AG04449 (cell line): ENCODE measurements around the gene LBH.

Experiments
- CTCF ChIA-PET: fragments of 350-600 bp; formaldehyde crosslinking; extraction: SDS; loops from one replicate; lab custom pipeline; 2021; ENCODE audit warnings: antibody characterized with exemption; lab: Yijun Ruan, JAX
- POLR2A ChIA-PET: fragments of 400-600, 350-600 bp; formaldehyde crosslinking; extraction: SDS; loops from one replicate; lab custom pipeline; 2020; ENCODE audit warnings: antibody characterized with exemption, inconsistent platforms; lab: Yijun Ruan, JAX
- DNase-seq: peaks from one replicate; pipeline ENCODE4 v3.0.0-alpha.2; 2010; ENCODE audit warnings: low read depth, low spot score
- H3K4me3 ChIP-seq: 2 replicates; pipeline ENCODE4 v1.5.1; 2011; ENCODE audit warnings: low read depth, mild to moderate bottlenecking, control low read depth, low read length
- TF ChIP-seq, protein P1 (sequence below): IDR thresholded peaks from one replicate; pipeline ENCODE4 v1.5.1; 2011; ENCODE audit warnings: mild to moderate bottlenecking, moderate library complexity, low read length, control low read depth, inconsistent platforms; ENCODE audit not compliant: insufficient read depth; ENCODE audit errors: missing control alignments

LBH gene

DNA sequence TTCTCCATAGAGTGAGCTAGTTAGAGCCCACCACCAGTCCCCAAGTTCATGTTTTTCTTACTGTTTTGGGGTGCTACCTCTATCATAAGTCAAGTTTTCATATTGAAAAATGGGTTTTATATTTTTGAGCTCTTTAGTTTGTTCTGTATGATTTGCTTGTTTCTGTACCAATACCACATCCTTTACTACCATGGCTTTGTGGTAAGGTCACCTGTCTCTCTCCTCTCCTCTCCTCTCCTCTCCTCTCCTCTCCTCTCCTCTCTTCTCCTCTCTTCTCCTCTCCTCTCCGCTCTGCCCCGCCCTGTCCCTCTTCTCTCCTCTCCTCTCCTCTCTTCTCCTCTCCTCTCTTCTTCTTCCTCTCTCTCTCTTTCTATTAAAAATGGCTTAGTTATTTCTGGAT, 22.1 kb upstream of the LBH start:
- CTCF ChIA-PET, result interaction anchor here (0.6 to 12.8 kb wide), 36 partner anchors 8 to 500 kb away, joined by 3 to 504 read pairs (median 5); partner anchors contain the start of genes LBH and LCLAT1
- POLR2A ChIA-PET, result interaction anchor here (2.8 kb wide), 1 partner anchor 23 kb away, joined by 17 read pairs; the partner anchor contains the start of gene LBH
- TF ChIP-seq, protein P1, sequence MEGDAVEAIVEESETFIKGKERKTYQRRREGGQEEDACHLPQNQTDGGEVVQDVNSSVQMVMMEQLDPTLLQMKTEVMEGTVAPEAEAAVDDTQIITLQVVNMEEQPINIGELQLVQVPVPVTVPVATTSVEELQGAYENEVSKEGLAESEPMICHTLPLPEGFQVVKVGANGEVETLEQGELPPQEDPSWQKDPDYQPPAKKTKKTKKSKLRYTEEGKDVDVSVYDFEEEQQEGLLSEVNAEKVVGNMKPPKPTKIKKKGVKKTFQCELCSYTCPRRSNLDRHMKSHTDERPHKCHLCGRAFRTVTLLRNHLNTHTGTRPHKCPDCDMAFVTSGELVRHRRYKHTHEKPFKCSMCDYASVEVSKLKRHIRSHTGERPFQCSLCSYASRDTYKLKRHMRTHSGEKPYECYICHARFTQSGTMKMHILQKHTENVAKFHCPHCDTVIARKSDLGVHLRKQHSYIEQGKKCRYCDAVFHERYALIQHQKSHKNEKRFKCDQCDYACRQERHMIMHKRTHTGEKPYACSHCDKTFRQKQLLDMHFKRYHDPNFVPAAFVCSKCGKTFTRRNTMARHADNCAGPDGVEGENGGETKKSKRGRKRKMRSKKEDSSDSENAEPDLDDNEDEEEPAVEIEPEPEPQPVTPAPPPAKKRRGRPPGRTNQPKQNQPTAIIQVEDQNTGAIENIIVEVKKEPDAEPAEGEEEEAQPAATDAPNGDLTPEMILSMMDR, result no peak

DNA sequence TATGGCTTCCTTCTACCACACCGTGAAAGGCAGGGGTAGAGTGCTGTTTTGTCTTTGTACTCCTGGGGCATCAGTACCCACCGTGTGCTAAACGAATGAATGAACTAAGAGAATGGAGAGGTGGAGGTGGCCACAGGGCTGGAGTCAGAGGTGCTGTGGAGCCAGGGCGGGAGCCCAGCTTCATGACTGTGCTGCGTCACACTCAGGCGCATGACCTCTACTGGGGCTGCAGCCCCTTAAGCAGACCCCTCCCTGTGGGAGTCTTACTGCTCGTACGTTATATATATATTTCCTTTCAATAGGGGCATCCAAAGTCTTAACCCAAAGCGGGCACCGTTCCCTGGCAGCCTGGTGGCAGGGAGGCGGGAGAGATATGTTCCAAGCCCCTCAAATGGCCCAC, 18.0 kb upstream of the LBH start:
- no peak overlapping the region for H3K4me3 ChIP-seq
- no peak for DNase-seq
- POLR2A ChIA-PET, result interaction anchor here (1.1 kb wide), 1 partner anchor 12 kb away, joined by 3 read pairs; no protein-coding TSS in a partner anchor
- TF ChIP-seq, protein P1, result no peak
- CTCF ChIA-PET, result interaction anchor here (1.7 to 12.8 kb wide), 3 partner anchors 9 to 496 kb away, joined by 5 to 504 read pairs (median 6); no protein-coding TSS in a partner anchor

More for the DNA sequence above, 22.1 kb upstream of the LBH start:
- no peak for DNase-seq
- no peak overlapping the region for H3K4me3 ChIP-seq

DNA sequence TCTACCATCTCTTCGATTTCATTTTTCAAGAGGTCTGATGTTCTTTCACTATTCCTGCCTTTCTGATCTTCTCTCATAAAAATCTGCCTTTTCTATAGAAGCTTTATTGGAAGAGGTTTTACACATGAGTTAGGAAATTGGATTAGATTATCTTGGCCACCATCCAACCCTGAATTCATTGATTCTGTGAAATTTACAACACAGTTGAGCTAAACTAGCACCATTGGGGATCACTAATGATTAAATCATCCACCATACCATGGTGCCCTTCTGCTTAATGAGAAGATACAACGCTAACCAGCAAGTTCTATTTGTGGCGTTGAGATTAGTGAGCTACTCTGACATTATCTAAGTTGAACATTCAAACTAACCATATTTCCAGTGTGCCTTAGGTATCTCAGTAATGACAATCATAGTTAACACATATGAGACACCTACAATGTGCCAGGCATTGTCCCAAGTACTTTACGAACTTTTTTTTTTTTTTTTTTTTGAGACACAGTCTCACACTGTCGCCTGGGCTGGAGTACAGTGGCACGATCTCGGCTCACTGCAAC, 17.3 kb upstream of the LBH start:
- TF ChIP-seq, protein P1, result no peak
- no peak for DNase-seq
- H3K4me3 ChIP-seq, result no peak overlapping the region
- POLR2A ChIA-PET, result interaction anchor here (1.1 kb wide), 2 partner anchors 11 to 17 kb away, joined by 3 read pairs; no protein-coding TSS in a partner anchor
- CTCF ChIA-PET, result interaction anchor here (0.8 to 12.8 kb wide), 5 partner anchors 8 to 495 kb away, joined by 3 to 504 read pairs (median 6); no protein-coding TSS in a partner anchor

DNA sequence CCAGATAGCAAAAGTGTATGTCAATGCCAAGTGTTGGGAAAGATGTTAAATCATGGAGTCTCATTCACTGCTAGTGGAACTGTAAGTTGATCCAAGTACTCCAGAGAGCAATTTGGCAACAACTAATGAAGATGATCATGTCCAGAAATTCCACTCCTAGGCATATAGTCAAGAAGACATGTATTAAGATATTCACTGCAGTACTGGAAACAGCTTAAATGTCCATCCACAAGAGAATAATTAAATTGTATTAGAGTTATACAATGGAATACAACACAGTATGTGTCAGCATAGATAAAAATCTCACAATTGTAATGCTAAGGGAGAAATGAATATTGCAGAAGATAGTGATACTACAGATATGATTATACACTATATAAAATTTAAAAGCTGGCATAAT, 15.2 kb upstream of the LBH start:
- ChIA-PET CTCF (interaction anchor here (0.7 to 2.9 kb wide), 7 partner anchors 8 to 495 kb away, joined by 3 to 18 read pairs (median 6); no protein-coding TSS in a partner anchor), POLR2A (interaction anchor here (0.5 kb wide), 1 partner anchor 16 kb away, joined by 3 read pairs; no protein-coding TSS in a partner anchor)
- peak; percentile 42 for DNase-seq
- no peak overlapping the region for H3K4me3 ChIP-seq
- TF ChIP-seq, protein P1, result no peak

DNA sequence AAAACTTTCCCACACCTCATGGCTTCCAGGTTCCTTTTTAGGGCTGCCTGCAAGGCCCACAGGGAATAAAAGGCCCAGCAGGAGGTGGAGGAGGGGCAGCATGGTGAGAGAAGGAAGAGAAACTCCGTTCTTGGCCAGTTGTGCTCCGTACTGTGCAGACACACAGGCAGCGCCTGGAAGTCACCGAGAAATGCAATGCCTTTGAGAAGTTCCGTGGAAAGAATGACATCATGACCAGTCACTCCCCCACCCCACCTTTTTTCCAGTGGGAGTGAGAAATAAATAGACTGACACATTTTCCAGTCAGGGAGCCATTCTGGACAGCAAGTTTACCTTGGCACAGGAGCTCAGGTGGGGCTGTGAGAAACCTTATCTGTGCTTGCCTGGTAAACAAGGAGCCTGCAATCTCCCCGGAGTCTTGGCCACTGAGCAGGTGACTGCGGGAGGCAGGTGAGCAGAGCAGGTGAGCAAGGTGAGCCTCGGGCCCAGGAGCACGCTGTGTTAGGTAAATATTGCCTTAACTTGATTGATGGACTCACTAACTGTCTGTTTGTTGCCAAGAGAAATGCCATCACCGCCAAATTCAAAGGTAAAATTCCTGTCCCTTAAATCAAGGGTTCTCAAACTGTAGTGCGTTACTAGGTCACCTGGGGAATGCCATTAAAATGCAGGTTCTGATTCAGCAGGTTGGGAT, 13.5 kb upstream of the LBH start:
- CTCF ChIA-PET, result interaction anchor here (1.1 to 2.9 kb wide), 8 partner anchors 9 to 494 kb away, joined by 3 to 18 read pairs (median 8); no protein-coding TSS in a partner anchor
- no peak overlapping the region for H3K4me3 ChIP-seq
- POLR2A ChIA-PET, result interaction anchor here (0.5 kb wide), 1 partner anchor 148 kb away, joined by 3 read pairs; no protein-coding TSS in a partner anchor
- TF ChIP-seq, protein P1, result no peak
- no peak for DNase-seq
